Measurements from ENCODE around the gene PARP12. TPM values are rescaled to one million over a fixed set of nuclear protein-coding genes. Genes with fewer than 3 reads are reported as not detected.

PARP12 gene
- total and polyA plus RNA-seq, 10 of the 15 experiments (the other 5 are each of a cell fraction or from before 2014, with no cell fraction given) = 0.98 to 51.8 (median 18.0) TPM

GRCh38 chr7:140022582-140023211 lies 40.1 kb downstream of the PARP12 start:
- ChIA-PET RAD21 (ENCODE audit: unreplicated experiment) (no interaction called here), SMC1A (ENCODE audit: uncharacterized antibody, unreplicated experiment) (no interaction called here), POLR2A (no interaction called here), CTCF (interaction anchor here (0.8 kb wide), 1 partner anchor 20 kb away, joined by 3 read pairs; no protein-coding TSS in a partner anchor)
- intact Hi-C loops (cut with micrococcal nuclease; ENCODE audit: unreplicated experiment) = no loop called here
- H3K9me3 ChIP-seq (replicated peaks; ENCODE audit: control insufficient read depth, insufficient read depth, low read length) = no peaks in the 10 kb centered on the region
- H3K36me3 ChIP-seq (ENCODE audit: control insufficient read depth in 2 of 2, insufficient read depth in 2 of 2, low read length in 1 of 2) = peaks cover 4 to 5% of the 10 kb centered on the region in 2 experiments; a peak in 3 of 4 replicates
- H3K4me3 ChIP-seq = no peak overlapping the region
- H2AFZ ChIP-seq (ENCODE audit: control insufficient read depth, low read depth, low read length) = no peak overlapping the region
- no peak for FAIRE-seq
- 78% methylated on average over 7 of the region's 7 CpGs for WGBS (ENCODE audit: insufficient coverage, insufficient replicate concordance, low lambda C conversion rate, missing lambda C conversion rate)
- H3K9ac ChIP-seq (ENCODE audit: control insufficient read depth, insufficient read depth, low read length) = no peak overlapping the region
- in situ Hi-C loops (cut with MboI) = no loop called here
- no peak overlapping the region for H3K4me2 ChIP-seq (ENCODE audit: control insufficient read depth, insufficient read depth)
- no TSS peak for BruUV-seq (replicated peaks)
- no peak overlapping the region for H3K27ac ChIP-seq (ENCODE audit: control insufficient read depth, insufficient read depth)
- no peak for DNase-seq (ENCODE audit: low read depth, low spot score)
- no peaks in the 10 kb centered on the region for H4K20me1 ChIP-seq (ENCODE audit: control insufficient read depth, insufficient read depth)
- no peaks in the 10 kb centered on the region for H3K79me2 ChIP-seq (ENCODE audit: control insufficient read depth, insufficient read depth, low read length)
- no peaks in the 10 kb centered on the region for H3K4me1 ChIP-seq (ENCODE audit: control insufficient read depth, insufficient read depth, low read length)
- ATAC-seq = no peak
- H3K27me3 ChIP-seq (replicated peaks in 1 of 2; ENCODE audit: control insufficient read depth in 2 of 2, insufficient read depth in 2 of 2, low read length in 1 of 2) = no peaks in the 10 kb centered on the region
- TF ChIP-seq DPF2 (IDR thresholded peaks at IDR 0.05) (no peak), RBBP5 (conservative IDR thresholded peaks at IDR 0.05) (no peak), STAT3 (IDR thresholded peaks at IDR 0.05; ENCODE audit: low read depth, low read length) (no peak), BMI1 (IDR thresholded peaks at IDR 0.05; ENCODE audit: borderline replicate concordance) (no peak), MTA3 (IDR thresholded peaks at IDR 0.05; ENCODE audit: borderline replicate concordance, low read length) (no peak), SKIL (IDR thresholded peaks at IDR 0.05; ENCODE audit: low read depth, poor library complexity, severe bottlenecking) (no peak), CREM (IDR thresholded peaks at IDR 0.05; ENCODE audit: low read depth) (no peak), PAX5 (IDR thresholded peaks at IDR 0.05; ENCODE audit: borderline replicate concordance, low read depth, low read length) (no peak), EED (IDR thresholded peaks at IDR 0.05; ENCODE audit: low read depth) (no peak), CTCF (IDR thresholded peaks at IDR 0.05 in 2 of 3, conservative IDR thresholded peaks at IDR 0.05 in 1 of 3; ENCODE audit: control insufficient read depth in 2 of 3, extremely low read depth in 1 of 3, insufficient read depth in 1 of 3, low read depth in 3 of 3, low read length in 3 of 3) (no peak), USF1 (IDR thresholded peaks at IDR 0.05; ENCODE audit: borderline replicate concordance, extremely low read length, insufficient read depth, low read depth, low read length) (no peak), NR2F1 (conservative IDR thresholded peaks at IDR 0.05) (no peak), RFX5 (IDR thresholded peaks at IDR 0.05; ENCODE audit: low read depth, low read length) (no peak)
- TF ChIP-seq, protein P1, sequence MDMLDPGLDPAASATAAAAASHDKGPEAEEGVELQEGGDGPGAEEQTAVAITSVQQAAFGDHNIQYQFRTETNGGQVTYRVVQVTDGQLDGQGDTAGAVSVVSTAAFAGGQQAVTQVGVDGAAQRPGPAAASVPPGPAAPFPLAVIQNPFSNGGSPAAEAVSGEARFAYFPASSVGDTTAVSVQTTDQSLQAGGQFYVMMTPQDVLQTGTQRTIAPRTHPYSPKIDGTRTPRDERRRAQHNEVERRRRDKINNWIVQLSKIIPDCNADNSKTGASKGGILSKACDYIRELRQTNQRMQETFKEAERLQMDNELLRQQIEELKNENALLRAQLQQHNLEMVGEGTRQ (IDR thresholded peaks at IDR 0.05; ENCODE audit: borderline replicate concordance, low read depth, low read length) = no peak
- TF ChIP-seq, protein P2, sequence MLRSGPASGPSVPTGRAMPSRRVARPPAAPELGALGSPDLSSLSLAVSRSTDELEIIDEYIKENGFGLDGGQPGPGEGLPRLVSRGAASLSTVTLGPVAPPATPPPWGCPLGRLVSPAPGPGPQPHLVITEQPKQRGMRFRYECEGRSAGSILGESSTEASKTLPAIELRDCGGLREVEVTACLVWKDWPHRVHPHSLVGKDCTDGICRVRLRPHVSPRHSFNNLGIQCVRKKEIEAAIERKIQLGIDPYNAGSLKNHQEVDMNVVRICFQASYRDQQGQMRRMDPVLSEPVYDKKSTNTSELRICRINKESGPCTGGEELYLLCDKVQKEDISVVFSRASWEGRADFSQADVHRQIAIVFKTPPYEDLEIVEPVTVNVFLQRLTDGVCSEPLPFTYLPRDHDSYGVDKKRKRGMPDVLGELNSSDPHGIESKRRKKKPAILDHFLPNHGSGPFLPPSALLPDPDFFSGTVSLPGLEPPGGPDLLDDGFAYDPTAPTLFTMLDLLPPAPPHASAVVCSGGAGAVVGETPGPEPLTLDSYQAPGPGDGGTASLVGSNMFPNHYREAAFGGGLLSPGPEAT (IDR thresholded peaks at IDR 0.05; ENCODE audit: low read depth) = no peak
- TF ChIP-seq, protein P3, sequence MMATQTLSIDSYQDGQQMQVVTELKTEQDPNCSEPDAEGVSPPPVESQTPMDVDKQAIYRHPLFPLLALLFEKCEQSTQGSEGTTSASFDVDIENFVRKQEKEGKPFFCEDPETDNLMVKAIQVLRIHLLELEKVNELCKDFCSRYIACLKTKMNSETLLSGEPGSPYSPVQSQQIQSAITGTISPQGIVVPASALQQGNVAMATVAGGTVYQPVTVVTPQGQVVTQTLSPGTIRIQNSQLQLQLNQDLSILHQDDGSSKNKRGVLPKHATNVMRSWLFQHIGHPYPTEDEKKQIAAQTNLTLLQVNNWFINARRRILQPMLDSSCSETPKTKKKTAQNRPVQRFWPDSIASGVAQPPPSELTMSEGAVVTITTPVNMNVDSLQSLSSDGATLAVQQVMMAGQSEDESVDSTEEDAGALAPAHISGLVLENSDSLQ (IDR thresholded peaks at IDR 0.05) = no peak
